GM10266 (cell line): ENCODE results near the gene SH3RF1.

Experiments used
- DNase-seq: peaks from one replicate; pipeline ENCODE4 v3.0.0; 2012; ENCODE audit errors: extremely low spot score
- CTCF ChIP-seq: IDR thresholded peaks from 2 replicates; pipeline ENCODE4 v1.5.1; 2012; ENCODE audit warnings: mild to moderate bottlenecking, low read depth; ENCODE audit not compliant: control insufficient read depth, insufficient read depth; ENCODE audit errors: missing control alignments

Gene SH3RF1

DNA sequence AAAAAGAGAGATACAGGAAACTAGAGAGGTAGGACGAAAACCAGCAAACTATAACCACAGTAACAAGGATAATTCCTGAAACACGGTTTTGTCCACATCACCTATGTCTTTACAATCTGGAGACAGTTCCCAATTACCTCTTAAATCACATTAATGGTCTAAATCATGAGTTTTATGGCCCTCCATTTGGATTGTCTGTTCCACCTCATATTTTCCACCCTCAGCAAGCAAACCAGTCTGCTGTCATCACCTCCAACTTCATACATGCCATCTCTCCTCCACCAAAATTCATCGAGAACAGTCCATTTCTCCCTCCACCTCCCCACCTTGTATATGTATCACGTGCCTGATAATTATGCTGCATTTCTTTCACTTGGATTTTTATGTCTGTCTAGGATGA lies 107.3 kb downstream of the SH3RF1 start:
- no peak for TF ChIP-seq CTCF
- DNase-seq: no peak

DNA sequence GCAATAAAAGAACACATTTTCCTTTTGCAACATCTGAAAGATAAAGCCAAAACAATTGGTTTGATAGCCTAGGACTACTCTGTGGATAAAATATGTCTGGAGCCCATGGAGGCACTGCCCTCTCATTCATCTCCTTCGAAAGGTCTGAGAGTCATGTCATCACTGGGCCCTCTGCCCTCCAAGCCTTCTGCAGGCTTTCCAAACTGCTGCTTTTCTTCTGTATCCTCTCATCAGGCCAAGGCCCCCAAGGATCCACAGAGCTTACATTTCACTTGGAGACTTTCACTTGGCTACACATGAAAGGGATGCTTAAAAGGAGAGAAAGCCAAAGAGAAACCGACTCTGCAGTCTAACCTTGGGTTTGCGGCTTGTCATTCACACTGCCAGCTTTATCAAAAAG lies 109.9 kb downstream of the SH3RF1 start:
- DNase-seq: no peak
- TF ChIP-seq CTCF: no peak

DNA sequence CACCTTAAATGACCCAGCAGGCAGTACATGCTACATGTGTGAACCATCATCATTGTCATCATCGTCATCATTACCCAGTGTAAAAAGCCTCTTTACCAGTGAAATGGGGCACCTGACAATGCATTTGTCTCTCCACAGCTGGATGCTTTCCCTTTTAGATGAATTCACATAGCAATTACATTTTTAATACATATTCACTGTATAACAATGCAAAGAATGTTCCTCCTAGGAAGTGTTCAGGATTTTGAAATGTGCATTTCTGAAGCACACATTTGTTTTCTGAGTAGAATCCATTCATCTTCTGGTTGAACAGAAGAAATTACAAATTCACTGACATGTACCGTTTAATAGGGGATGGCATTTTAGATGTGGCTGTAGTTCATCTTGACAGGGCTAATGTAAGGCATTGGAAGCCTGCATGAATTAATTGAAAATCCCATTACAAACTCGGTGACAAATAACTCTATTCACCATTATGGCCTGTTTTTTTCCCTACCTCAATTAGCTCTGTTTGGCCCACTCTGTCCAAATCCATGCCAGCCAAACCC lies 111.1 kb downstream of the SH3RF1 start:
- DNase-seq: no peak
- no peak for TF ChIP-seq CTCF

DNA sequence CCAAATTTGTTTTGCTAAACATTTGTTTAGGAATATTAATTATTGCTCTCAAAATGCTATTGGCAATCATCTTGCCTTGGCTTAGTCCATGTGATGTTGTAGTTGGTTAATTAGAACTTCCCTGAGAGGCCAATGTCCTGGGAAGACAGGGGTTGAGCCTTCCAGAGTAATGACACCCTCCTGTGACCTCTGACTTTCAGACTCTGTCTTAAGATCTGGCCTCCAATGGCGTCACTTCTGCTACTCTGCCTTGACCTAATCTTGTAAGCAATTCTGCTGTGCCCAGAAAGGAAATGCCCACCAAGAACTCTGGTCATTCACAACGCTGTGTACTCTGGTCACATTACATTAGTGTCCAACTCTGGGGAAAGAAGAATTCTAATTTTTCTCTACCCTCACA lies 111.9 kb downstream of the SH3RF1 start:
- no peak for TF ChIP-seq CTCF
- no peak for DNase-seq

GRCh38 chr4:169158046-169158445 lies 112.7 kb downstream of the SH3RF1 start:
- no peak for DNase-seq
- TF ChIP-seq CTCF: no peak

DNA sequence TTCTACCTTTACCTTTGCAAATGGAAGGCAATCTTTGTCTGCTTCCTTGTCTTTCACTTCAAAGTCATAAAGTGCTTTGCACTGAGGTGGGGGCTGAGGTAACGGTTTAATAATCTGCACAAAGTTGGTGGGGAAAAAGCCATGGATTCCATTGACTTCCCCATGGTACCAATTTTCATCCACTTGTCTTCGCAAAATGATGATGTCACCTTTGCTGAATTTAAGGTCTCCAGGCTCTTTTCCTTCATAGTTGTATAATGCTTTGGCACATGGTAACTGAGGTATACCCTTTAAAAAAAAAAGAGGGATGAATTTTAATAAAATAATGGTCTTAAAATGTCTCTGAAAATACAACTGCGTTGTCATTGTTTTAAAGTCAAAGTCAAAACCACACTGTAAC lies 114.4 kb downstream of the SH3RF1 start:
- DNase-seq: no peak

DNA sequence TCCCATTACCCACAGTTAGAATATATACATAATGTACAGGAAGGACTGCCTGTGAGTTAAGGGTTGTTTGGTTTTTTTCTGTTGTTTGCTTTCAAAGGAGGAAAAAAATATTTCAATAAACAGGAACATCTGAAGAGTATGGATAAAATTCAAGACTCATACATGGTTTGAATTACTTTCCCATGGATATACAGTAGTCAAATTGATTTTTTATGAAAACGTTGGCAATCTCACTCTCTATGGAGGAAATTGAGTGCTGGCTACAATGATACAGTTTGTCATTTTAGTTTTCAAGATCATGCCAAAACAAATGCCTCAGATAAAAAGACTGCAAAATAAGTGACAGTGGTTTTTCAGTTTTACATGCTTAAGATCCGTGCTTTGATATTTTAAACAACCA lies 116.6 kb downstream of the SH3RF1 start:
- DNase-seq: no peak
- no peak for TF ChIP-seq CTCF

More for the DNA sequence above, 114.4 kb downstream of the SH3RF1 start:
- no peak for TF ChIP-seq CTCF
